Chondrocyte (in vitro differentiated cells): ENCODE results near the gene RERE. TPM values are rescaled to one million over a fixed set of nuclear protein-coding genes. Genes with fewer than 3 reads are reported as not detected.

Experiments
- DNase-seq: peaks from one replicate; pipeline ENCODE4 v3.0.0; 2021; ENCODE audit warnings: mixed read lengths, low spot score
- H3K27ac Mint-ChIP-seq: one replicate; pipeline ENCODE4 v1.8.0; 2021; ENCODE audit warnings: mild to moderate bottlenecking, moderate library complexity, mixed read lengths; ENCODE audit not compliant: unreplicated experiment
- H3K27me3 Mint-ChIP-seq: 2 replicates; pipeline ENCODE4 v1.8.0; 2021; ENCODE audit warnings: low read depth, mixed read lengths
- H3K36me3 Mint-ChIP-seq: 2 replicates; pipeline ENCODE4 v1.8.0; 2021; ENCODE audit warnings: low read depth, mixed read lengths
- H3K4me1 Mint-ChIP-seq: 2 replicates; pipeline ENCODE4 v1.8.0; 2021; ENCODE audit warnings: low read depth, mild to moderate bottlenecking, mixed read lengths
- H3K4me3 Mint-ChIP-seq: one replicate; pipeline ENCODE4 v1.8.0; 2021; ENCODE audit warnings: mild to moderate bottlenecking, moderate library complexity, mixed read lengths; ENCODE audit not compliant: unreplicated experiment
- H3K9me3 Mint-ChIP-seq: 2 replicates; pipeline ENCODE4 v1.8.0; 2021; ENCODE audit warnings: low read depth, mixed read lengths
- CTCF ChIP-seq: fragments of 200-600 bp; sonication (generic); IDR thresholded peaks from 2 replicates; pipeline ENCODE4 v1.5.0; 2021; ENCODE audit warnings: antibody characterized with exemption, mild to moderate bottlenecking, moderate library complexity
- total RNA-seq: library from RNA; stranded (reverse); gene quantifications from 3 replicates; pipeline ENCODE4 v1.2.1, GENCODE V29; 2021

Gene RERE
- total RNA-seq, 1 donor from 2014 or later: 64.9 TPM

DNA sequence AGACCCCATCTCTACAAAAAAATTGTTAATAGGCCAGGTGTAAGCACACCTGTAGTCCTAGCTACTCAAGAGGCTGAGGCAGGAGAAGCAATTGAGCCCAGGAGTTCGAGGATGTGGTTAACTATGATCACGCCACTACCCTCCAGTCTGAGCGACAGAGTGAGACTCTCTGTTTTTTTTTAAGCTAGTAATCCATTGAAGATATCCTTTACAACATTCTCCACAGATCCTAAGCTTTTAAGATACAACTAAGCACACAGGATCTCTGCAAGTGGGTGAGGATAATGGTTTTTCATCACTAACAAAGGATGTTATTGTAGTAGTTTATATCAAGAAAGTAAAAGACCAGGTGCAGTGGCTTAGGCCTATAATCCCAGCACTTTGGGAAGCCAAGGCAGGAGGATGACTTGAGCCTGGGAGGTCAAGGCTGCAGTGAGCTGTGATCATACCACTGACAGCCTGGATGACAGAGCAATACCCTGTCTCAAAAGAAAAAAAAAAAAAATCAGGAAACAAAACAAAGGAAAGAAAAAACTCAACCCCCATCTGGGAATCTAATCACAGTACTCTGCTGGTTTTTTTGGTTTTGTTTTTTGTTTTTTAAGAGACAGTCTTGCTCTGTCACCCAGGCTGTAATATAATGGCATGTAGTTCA, 166.1 kb downstream of the RERE start:
- H3K4me1 Mint-ChIP-seq: peaks cover 41% of the 10 kb centered on the region
- TF ChIP-seq CTCF: no peak
- no peaks in the 10 kb centered on the region for H3K9me3 Mint-ChIP-seq

DNA sequence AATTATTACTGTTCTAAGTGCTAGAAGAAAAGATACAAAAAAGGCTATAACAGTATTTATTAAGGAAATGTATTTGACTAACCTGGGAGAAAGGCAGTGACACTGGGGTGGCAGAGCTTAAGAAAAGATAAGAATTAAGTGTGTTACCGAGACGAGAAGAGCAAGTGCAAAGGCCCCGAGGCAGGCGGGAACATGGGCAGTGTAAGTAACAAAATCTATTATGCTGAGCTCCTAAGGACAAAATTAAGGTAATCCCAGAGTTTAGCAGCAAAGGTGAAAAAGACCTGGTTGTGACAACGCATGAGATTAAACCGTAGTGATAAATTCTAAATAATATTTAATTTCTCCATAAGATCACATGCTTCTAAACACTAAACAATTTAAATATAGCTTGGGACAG, 167.6 kb downstream of the RERE start:
- Mint-ChIP-seq H3K4me3 (no peak overlapping the region), H3K4me1 (peaks cover 41% of the 10 kb centered on the region), H3K27me3 (no peaks in the 10 kb centered on the region), H3K36me3 (peaks cover under 1% of the 10 kb centered on the region), H3K27ac (no peak overlapping the region), H3K9me3 (no peaks in the 10 kb centered on the region)
- TF ChIP-seq CTCF: no peak
- no peak for DNase-seq

More for the DNA sequence above, 166.1 kb downstream of the RERE start:
- no peak overlapping the region for H3K27ac Mint-ChIP-seq
- no peak overlapping the region for H3K4me3 Mint-ChIP-seq
- no peaks in the 10 kb centered on the region for H3K27me3 Mint-ChIP-seq
- no peak for DNase-seq
- H3K36me3 Mint-ChIP-seq: peaks cover 8% of the 10 kb centered on the region

- no peak for TF ChIP-seq CTCF
- Mint-ChIP-seq H3K27me3 (no peaks in the 10 kb centered on the region), H3K36me3 (no peaks in the 10 kb centered on the region), H3K9me3 (no peaks in the 10 kb centered on the region), H3K27ac (no peak overlapping the region), H3K4me3 (no peak overlapping the region), H3K4me1 (peaks cover 41% of the 10 kb centered on the region)
- no peak for DNase-seq
These were observed 168.4 kb downstream of the RERE start for GRCh38 chr1:8649027-8649426.

DNA sequence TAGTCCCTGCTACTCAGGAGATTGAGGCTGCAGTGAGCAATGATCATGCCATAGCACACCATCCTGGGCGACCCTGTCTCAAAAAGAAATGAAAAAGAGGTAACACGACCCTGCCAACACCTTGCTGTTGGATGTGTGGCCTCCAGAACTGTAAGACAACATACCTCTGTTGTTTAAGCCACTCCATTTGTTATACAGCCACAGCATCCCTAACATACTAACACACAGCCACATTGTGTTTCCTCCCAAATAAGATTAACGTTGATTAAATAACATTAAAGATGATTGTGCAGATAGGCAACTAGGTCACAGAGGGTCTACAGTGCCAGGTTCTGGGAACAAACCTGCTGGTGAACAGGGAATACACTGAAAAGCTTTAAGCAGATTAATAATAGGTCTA, 170.4 kb downstream of the RERE start:
- Mint-ChIP-seq H3K9me3 (no peaks in the 10 kb centered on the region), H3K4me1 (peaks cover 25% of the 10 kb centered on the region), H3K27me3 (no peaks in the 10 kb centered on the region), H3K36me3 (no peaks in the 10 kb centered on the region), H3K27ac (no peak overlapping the region), H3K4me3 (no peak overlapping the region)
- no peak for TF ChIP-seq CTCF
- DNase-seq: no peak

DNA sequence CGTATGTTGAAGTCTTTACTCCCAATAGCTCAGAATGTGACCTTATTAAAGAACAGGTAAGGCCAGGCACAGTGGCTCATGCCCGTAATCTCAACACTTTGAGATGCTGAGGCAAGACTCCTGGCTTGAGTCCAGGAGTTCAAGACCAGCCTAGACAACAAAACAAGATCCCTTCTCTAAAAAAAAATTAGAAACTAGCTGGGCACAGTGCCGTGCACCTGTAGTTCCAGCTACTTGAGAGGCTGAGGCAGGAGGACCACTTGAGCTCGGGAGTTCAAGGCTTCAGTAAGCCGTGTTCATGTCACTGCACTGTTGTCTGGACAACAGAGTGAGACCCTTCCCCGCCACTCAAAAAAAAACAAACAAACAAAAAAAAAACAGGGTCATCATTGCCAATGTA, 171.3 kb downstream of the RERE start:
- Mint-ChIP-seq H3K4me3 (no peak overlapping the region), H3K27me3 (no peaks in the 10 kb centered on the region), H3K4me1 (peaks cover 22% of the 10 kb centered on the region), H3K9me3 (no peaks in the 10 kb centered on the region), H3K36me3 (no peaks in the 10 kb centered on the region), H3K27ac (no peak overlapping the region)
- DNase-seq: no peak
- TF ChIP-seq CTCF: no peak
